Measurements from ENCODE around the gene PCBP4. TPM values are rescaled to one million over a fixed set of nuclear protein-coding genes. Genes with fewer than 3 reads are reported as not detected.

Gene PCBP4
- total RNA-seq (2022; extraction: Qiagen RNA extraction) = 9.7 to 15.1 TPM (median 13.9 TPM) in 5 replicates

DNA sequence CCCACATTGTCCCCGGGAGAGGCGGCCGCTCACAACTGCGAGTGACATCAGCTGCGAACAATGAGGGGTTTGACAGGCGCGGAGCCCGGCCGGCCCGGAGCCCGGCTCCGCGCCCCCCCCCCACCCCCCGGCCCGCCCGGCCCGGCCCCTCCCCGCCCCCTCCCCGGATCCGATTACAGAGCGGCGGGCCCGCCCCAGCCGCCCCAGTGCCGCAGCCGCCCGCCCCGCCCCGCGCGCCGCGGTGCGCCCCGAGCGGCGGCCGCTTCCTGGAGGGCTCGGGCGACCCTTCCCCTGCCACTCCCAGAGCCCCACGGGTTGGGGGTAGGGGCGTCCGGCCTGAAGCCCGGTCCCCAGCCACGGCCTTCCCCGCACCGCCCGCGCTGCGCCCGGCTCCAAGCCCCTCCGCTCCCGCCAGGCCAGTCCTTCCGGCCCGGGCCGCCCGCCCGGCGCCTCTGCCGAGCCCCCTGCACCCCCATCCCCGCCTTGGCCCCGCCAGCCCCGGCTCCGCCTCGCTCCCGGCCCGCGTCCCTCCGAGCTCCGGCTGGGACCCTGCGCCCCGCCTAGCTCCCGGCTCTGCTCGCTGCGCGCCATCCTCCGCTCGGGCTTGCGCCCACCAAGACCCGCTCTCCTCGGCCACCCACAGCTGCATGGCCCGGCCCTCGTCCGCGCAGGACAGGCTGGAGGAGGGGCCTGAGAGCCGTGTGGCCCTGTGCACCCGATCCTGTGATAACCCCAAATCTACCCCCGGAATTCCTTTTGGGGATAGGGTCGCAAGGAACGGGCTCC is at the start of gene PCBP4:
TSS of gene PCBP4 (minus strand) at position 71 of the 786 bp plus-strand sequence. CDS start 6,214 bp downstream, outside the sequence.

GRCh38 chr3:51995346-51996163 is 28.3 kb upstream of the PCBP4 start, which contains the start of gene RPL29:
Gene RPL29, minus strand, starts transcription at chr3:51995895. Its CDS starts 434 bp downstream, at chr3:51995461.

DNA sequence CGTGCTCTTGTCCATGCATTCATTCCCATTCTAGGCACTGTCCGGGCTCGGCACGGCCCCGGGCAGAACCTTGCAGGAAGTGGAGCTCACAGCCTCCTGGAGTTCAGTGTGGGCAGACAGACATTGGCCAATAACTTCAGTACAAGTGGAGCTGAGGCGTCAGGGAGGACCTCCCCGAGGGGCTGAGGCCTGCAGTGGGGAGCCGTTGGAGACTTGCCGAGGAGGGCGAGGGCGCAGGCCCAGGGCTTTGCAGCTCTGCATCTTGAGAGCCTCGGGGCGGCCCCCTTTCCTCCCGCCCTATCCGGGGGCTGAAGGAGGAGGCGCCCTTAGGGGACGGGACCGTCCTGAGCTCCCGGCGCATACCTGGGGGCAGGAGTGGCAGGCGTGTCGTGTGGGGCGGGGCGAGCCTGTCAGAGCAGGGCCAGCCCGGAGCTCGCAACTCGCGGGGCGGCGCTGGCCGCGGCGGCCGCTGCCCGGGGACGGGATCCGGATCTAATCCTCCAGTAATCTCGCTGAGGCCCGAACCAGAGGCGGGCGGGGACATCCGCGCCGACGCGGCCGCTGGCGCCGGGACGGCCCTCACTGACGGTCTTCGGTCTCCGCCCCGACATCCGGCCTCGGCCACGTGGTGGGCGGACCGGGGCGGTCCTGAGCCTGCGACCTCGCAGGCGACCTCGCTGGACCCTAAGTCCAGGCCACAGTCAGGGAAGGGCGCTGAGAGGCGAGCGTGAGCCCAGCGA is 15.8 kb upstream of the PCBP4 start, which contains the start of gene ACY1:
TSS of gene ACY1 (plus strand) at position 698 of the 740 bp plus-strand sequence. CDS start 530 bp downstream, outside the sequence.

DNA sequence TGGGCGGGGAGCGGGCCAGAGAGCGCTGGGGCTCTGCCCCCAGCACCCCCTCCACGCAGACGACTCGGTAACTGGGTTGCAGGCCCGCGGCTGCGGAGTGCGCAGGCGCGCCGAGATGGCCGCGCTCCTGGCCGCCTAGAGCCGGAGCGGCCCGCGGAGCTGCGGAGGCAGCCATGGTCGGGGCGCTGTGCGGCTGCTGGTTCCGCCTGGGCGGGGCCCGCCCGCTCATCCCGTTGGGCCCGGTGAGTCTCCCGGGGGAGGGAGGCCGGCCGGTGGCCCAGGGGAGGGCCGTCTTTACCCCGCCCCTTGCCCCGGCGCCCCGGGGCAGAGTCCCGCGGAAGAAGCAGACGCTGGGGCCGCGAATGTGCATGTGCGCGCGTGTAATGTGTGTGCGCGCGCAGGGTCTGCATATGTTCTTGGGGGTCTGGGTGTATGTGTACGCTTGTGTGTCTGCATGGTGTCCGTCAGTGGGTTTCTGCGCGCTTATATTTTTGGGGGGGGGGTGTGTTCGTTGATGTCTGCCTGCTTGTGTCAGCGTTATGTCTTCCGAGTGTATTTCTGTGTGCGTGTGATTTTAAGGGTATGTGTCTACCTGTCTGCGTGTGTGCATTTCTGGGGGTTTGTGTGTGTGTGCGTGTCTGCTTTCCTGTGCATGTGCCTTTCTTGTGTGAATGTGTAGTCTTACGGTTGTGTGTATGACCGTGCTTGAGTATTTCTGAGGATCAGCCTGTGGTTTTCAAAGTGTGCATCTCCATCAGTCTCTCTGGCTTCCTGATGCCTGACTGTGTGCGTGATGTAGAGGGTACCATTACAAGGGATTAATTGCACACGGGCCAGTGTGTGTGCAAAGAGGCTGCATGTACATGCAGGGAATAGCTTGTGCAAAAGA is 8.0 kb upstream of the PCBP4 start, which contains the start of gene ABHD14A:
TSS of gene ABHD14A (plus strand) at position 102 of the 889 bp plus-strand sequence. CDS start at position 174, 72 bp downstream.

GRCh38 chr3:51955175-51955892 is 11.9 kb downstream of the PCBP4 start, which contains the start of gene GPR62:
Gene GPR62, plus strand, starts transcription at chr3:51955381. Its CDS starts 272 bp downstream, at chr3:51955653.

DNA sequence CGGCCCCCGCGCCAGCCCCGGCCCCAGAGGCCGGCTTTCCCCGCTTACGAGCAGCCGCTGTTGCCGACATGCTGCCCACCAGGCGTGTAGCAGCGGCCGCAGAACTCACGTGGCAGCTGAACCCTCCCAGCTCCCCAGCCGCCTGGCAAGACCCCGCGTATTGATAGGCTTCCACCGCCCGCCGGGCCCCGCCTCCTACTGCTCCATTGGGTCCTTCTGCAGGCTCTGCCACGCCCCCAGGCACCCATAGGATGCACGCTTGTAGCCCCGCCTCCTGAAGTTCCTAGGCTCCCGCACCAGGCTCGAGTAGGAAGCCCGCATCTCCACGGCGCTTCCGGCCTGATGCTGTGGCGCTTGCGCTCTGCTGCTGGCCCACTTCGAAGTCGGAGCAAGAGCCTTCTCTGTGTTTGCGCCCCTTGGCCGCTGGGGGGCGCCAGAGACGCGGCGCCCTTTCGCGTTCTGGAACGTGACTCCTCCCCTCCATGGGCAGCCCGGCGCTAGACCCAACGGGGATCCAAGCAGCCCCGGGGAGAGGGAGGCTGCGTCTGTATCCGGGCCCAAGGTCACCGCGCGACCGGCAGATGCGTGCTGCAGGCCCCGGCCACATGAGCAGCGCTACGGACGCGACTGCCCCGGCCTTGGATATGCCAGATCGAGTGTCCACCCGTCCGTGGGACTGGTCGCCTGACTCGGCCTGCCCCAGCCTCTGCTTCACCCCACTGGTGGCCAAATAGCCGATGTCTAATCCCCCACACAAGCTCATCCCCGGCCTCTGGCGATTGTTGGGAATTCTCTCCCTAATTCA is 25.3 kb downstream of the PCBP4 start, which contains the start of the genes PARP3 and RRP9:
TSS of gene PARP3 (plus strand) at position 566 of the 805 bp plus-strand sequence. CDS start 993 bp downstream, outside the sequence.
TSS of gene RRP9 (minus strand) at position 107 of the 805 bp plus-strand sequence. CDS start at position 70, 37 bp downstream.

Other genes starting within 250 kb of the PCBP4 start
- gene IQCF6, start 188.2 kb downstream of the PCBP4 start, total RNA-seq (2022; extraction: Qiagen RNA extraction) = not detected in 5 replicates
- not detected in 5 replicates for gene IQCF2, start 105.8 kb downstream of the PCBP4 start, total RNA-seq (2022; extraction: Qiagen RNA extraction)
- gene IQCF5, start 91.9 kb downstream of the PCBP4 start, total RNA-seq (2022; extraction: Qiagen RNA extraction) = not detected in 5 replicates
- not detected in 5 replicates for gene IQCF1, start 64.1 kb downstream of the PCBP4 start, total RNA-seq (2022; extraction: Qiagen RNA extraction)
- 34.5 to 44.7 TPM (median 41.2 TPM) in 5 replicates for gene RRP9, start 25.6 kb downstream of the PCBP4 start, total RNA-seq (2022; extraction: Qiagen RNA extraction)
- 7.5 to 10.6 TPM (median 8.7 TPM) in 5 replicates for gene PARP3, start 25.1 kb downstream of the PCBP4 start, total RNA-seq (2022; extraction: Qiagen RNA extraction)
- not detected in 5 replicates for gene GPR62, start 12.1 kb downstream of the PCBP4 start, total RNA-seq (2022; extraction: Qiagen RNA extraction)
- 25.6 to 34.9 TPM (median 32.2 TPM) in 5 replicates for gene ABHD14B, start 6.6 kb upstream of the PCBP4 start, total RNA-seq (2022; extraction: Qiagen RNA extraction)
- gene ABHD14A, start 7.6 kb upstream of the PCBP4 start, total RNA-seq (2022; extraction: Qiagen RNA extraction) = 11.5 to 14.3 TPM (median 12.9 TPM) in 5 replicates
- gene ACY1, start 16.1 kb upstream of the PCBP4 start, total RNA-seq (2022; extraction: Qiagen RNA extraction) = 21.5 to 29.0 TPM (median 24.9 TPM) in 5 replicates
- gene RPL29, start 28.4 kb upstream of the PCBP4 start, total RNA-seq (2022; extraction: Qiagen RNA extraction) = 1,091 to 1,605 TPM (median 1,141 TPM) in 5 replicates
- 18.8 to 25.6 TPM (median 23.9 TPM) in 5 replicates for gene DUSP7, start 89.1 kb upstream of the PCBP4 start, total RNA-seq (2022; extraction: Qiagen RNA extraction)
- gene POC1A, start 187.0 kb upstream of the PCBP4 start, total RNA-seq (2022; extraction: Qiagen RNA extraction) = 15.8 to 19.0 TPM (median 18.2 TPM) in 5 replicates
- 42.1 to 49.2 TPM (median 46.6 TPM) in 5 replicates for gene ALAS1, start 230.7 kb upstream of the PCBP4 start, total RNA-seq (2022; extraction: Qiagen RNA extraction)